HCEC 1CT (cell line): ENCODE results near the gene RXRA.

Source experiments
- DNase-seq: peaks from one replicate; pipeline ENCODE4 v3.0.0-alpha.2; 2017

The RXRA gene

GRCh38 chr9:134386951-134387831 lies 60.9 kb downstream of the RXRA start:
- DNase-seq: no peak

DNA sequence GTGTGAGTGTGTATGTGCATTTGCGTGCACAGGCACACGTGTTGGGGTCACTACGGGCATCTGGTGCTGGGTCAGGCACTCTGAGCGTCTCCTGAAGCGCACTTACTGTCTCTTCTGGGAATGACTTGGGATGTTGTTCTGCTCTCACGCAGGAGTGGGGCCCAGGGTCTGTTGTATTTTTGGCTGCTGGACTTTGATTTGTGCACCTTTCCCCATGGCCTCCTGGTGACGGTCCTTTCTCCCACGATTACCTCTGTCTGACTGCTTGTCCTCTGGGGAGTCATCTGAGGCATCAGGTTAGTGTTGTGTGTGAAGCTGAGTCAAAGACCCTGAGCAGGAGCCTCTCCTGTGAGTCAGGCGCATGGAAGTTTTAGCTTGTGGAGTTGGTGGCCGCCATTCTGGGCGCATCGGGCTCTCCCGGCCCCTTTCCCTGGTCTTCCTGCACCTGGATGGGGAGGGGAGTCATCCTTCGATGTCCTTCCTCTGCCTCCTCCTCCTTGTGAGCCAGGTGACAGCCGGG lies 62.1 kb downstream of the RXRA start:
- DNase-seq: no peak

DNA sequence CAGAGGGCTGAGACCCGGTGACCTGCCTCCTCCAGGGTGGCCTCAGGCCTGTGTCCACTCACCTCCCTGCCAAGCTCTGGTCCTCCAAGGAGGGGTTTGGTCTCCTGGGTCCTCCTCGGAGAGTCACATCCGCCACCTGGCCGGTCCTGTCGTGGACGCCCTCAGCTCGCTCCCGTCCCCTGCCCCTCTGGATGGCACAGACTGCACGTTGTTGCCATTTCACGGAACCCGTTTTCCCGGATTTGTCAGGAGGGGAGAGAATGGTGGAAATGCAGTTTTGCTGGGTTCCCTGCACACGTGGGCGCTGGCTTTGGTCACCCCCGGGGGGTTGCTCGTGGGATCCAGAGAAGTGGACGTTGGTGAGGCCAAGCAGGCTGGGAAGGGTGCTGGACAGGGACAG lies 62.7 kb downstream of the RXRA start:
- DNase-seq: no peak

- no peak for DNase-seq
These were observed 63.4 kb downstream of the RXRA start for GRCh38 chr9:134389642-134390041.

- no peak for DNase-seq
These were observed 64.3 kb downstream of the RXRA start for GRCh38 chr9:134390537-134390936.

- no peak for DNase-seq
These were observed 64.7 kb downstream of the RXRA start for GRCh38 chr9:134390947-134391318.

GRCh38 chr9:134391319-134392231 lies 65.3 kb downstream of the RXRA start:
- DNase-seq: no peak

- DNase-seq: no peak
These were observed 66.6 kb downstream of the RXRA start for GRCh38 chr9:134392900-134393299.

- DNase-seq: no peak
These were observed 67.5 kb downstream of the RXRA start for GRCh38 chr9:134393582-134394280.

DNA sequence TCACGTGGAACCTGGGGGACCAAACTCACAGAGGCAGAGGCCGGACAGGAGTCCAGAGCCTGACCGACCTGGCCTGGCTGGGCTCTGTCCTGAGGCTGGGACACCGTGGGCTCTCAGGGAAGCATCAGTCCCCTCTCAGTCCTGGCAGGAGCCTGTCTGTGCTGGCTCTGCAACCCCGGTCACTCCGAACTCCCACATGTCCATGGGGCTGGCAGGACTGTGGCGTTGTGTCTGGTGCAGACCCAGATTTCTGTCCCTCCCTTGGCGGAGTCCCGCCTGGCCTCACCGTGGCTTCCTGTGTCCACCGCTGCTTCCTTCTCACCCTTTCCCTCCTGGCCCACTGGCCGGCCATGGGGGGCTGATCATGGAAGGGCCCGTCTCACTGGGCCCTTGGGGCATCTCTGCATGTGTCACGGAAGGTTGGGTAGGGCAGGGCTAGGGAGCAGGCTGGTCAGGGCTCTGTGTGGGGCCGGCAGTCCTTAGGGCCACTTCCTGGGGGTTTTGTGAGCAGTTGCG lies 68.8 kb downstream of the RXRA start:
- no peak for DNase-seq

DNA sequence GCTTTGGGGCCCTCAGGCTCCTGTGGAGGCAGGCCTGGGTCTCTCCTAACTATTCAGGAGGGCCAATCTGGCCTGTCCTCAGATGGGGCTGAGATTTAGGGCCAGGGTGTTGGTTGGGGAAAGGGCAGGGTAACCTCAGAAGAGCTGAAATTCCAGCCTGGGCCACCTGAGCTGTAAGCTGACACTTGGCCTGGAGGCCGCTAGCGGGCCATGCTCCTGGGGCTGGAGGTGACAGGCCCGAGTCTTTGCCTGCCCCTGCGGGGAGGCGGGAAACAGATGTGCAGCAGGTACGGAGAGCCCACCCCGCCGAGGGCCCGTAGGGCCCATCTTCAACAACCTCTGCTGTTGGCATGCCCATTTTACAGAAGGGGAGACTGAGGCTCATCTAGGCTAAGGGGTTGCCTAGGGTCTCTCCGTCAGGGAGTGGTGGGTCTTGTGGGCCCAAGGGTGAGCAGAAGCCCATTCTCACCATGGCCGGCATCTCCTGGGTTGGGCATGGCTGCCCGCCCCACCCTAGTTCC lies 69.5 kb downstream of the RXRA start:
- DNase-seq: no peak

DNA sequence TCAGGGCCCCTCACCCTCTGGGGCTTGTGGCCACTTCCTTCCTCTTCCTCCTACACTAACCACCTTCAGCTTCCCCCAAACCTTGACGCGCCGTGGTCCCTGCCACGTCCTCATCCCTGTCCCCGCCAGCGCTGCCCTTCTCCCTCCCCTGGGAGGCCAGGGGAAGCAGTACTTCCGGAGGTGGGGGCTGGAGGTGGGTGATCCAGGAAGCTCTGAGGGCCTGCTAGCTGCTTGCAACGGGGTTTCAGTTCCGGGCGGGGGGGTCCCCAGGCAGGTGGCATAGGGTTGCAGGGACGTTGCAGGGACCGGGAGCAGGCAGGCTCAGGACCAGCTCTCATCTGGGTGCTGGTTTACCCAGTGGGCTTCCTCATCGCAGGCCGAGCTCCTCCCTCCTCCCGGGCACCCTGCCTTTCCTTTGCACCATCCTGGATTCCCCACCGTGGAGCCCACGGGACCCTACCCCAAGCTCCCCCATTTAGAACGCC lies 70.0 kb downstream of the RXRA start:
- no peak for DNase-seq

DNA sequence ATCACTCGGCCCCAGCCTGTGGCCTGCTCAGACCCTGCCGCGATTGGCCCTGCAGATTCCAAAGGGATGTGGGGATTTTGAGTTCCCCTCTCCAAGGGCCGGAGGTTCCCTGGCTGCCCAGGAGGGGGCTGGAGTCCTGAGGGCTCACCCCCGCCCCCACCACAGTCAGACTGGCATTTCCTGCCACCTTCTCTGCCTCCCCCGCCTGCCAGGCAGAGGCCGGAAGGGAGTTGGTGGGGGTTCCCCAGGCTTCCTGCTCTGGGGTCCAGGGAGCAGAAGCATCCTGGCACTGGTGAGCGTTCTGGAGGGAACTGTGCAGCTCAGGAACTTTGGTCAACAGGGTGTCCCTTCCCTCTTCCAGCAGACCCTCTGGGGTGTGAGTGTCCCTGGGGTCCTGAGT lies 70.6 kb downstream of the RXRA start:
- no peak for DNase-seq

DNA sequence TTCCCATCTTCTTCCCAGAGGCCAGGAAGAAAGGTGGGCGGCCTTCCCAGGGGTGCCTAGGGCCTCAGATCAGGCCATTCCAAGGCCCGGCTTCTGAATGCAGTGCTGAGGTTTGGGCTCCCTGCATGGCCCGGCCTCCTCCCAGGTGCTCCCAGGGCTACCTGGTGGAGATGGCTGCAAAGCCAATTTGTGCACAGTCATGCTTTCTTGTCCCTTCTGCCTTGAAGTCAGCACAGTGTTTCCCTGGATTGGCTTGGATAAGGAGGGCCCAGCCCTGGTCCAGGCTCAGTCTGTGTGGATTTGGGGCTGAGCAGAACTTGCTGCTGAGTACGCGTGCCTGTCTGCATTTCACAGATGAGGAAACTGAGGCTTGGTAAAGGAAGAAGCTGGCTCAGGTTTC lies 72.5 kb downstream of the RXRA start:
- DNase-seq: no peak

DNA sequence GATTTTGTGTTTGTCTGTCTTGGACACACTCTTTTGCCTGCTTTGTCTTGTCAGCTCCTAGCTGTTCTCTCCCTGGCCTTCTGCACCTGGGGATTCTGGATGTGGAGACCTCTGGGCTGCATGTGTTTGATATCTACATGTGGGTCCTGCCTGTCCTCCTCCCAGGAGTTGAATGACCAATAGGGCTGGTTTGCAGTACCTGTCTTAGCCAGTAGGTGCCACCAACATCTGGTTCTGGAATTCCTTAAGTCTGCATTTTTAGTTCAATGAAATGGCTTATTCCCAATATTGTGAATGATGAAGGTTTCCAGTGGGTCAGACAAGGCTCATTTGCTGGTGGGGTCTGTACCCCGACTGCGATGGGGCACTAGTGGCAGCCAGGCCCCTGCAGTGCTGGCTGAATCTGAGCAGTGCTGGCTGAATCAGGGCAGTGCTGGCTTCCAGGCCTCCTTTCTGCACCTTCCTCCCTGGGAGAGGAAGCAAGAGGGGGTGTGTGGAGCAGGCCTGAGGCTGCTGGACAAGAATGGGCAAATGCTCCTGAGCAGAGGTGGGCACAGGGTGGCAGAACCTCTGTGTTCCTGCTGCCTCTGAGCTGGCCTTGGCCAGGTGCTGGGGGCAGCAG lies 73.3 kb downstream of the RXRA start:
- peak; percentile 19 for DNase-seq

- no peak for DNase-seq
These were observed 74.0 kb downstream of the RXRA start for GRCh38 chr9:134400283-134400682.

DNA sequence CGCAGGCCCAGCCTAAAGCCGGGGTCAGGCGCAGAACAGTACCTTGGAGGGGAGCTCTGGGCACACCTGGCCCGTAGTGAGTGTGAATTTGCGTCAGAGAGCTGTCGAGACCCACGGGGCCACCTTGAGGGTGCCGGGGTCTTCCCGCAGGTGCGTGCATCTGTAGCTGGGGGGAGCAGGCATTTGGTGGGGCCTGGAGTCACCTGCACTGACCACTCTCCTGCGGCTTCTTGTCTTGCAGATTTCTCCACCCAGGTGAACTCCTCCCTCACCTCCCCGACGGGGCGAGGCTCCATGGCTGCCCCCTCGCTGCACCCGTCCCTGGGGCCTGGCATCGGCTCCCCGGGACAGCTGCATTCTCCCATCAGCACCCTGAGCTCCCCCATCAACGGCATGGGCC lies 75.1 kb downstream of the RXRA start:
- DNase-seq: no peak

DNA sequence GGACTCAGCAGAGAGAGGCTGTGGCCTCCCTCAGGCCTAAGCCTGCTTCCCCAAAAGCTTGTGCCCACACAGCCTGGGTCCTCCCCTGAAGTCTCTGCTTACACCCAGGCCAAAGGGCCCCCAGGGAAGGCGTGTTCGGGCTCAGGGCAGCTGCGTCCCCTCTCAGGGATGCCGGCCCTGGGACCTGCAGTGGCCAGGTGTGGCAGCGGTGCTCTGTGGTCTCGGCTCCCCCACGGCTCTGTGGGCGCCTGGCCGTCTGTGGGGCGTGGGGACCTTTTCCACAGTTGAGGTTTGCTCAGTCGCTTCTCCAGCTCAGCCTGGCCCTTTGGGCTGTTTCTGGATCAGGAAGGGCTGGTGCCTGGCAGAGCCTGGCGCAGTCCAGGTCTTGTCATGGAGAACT lies 75.9 kb downstream of the RXRA start:
- DNase-seq: no peak

GRCh38 chr9:134403292-134403681 lies 77.0 kb downstream of the RXRA start:
- no peak for DNase-seq

DNA sequence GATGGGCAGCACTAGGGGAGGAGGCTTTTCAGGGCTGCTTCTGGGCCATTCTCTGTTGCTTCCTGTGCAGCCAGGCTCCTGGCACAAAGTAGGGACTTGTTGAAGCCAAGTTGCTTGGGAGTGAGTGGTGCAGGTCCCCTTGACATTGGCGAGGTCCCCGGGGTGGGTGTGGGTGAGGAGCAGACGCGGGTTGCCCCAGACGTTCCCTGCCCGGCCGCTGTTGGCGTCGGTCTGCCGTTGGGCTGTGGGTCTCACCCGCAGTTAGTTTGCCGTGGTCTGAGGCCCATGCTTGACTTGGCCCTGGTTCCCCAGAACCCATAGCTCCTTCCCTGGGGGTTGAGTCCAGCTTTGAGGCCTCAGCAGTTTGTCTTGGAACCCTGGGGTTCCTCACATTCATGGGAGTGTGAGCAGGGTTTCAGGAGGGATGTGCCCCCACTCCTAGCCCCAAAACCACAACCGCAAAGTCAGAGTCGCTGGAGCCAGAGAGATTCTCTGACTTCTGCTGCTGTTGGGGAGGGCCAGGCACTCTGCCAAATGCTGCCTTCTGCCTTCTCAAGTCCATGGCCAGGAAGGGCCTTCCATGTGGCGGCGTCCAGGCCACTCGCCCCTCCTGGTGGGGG lies 77.5 kb downstream of the RXRA start:
- DNase-seq: no peak
